ENCODE measurements around the gene KIF26B. TPM values are rescaled to one million over a fixed set of nuclear protein-coding genes. Genes with fewer than 3 reads are reported as not detected.

Gene KIF26B
- total and polyA plus RNA-seq, 7 donors = 0.01 to 0.32 (median 0.06) TPM

GRCh38 chr1:245200146-245200545, 45.4 kb downstream of the KIF26B start:
- Histone ChIP-seq H3K9me3 (no peaks in the 10 kb centered on the region), H3K36me3 (ENCODE audit: insufficient read depth in 1 of 2, low read depth in 1 of 2) (no peaks in the 10 kb centered on the region), H3K4me1 (no peaks in the 10 kb centered on the region), H3K27me3 (ENCODE audit: insufficient read depth in 3 of 3, low read length in 2 of 3) (no peaks in the 10 kb centered on the region), H3K4me3 (no peak overlapping the region), H3K27ac (no peak overlapping the region)
- ATAC-seq = no peak
- 44 to 49% (median 47%) methylated on average over 4 of the region's 4 CpGs for WGBS, 3 donors
- TF ChIP-seq CTCF (IDR thresholded peaks at IDR 0.05) = no peak
- no peak for DNase-seq
- intact Hi-C loops (cut with DNase I) = no loop called here

- Histone ChIP-seq H3K9me3 (peaks cover 1% of the 10 kb centered on the region), H3K27me3 (ENCODE audit: insufficient read depth in 3 of 3, low read length in 2 of 3) (no peaks in the 10 kb centered on the region), H3K36me3 (ENCODE audit: insufficient read depth in 1 of 2, low read depth in 1 of 2) (no peaks in the 10 kb centered on the region), H3K4me1 (no peaks in the 10 kb centered on the region), H3K27ac (no peak overlapping the region), H3K4me3 (no peak overlapping the region)
- intact Hi-C loops (cut with DNase I) = no loop called here
- TF ChIP-seq CTCF (IDR thresholded peaks at IDR 0.05) = no peak
- 80 to 82% (median 82%) methylated on average over 4 of the region's 4 CpGs for WGBS, 3 donors
- DNase-seq (no peak), ATAC-seq (no peak)
These were observed 46.4 kb downstream of the KIF26B start for GRCh38 chr1:245201201-245201600.

GRCh38 chr1:245201827-245202226, 47.0 kb downstream of the KIF26B start:
- Histone ChIP-seq H3K36me3 (ENCODE audit: insufficient read depth in 1 of 2, low read depth in 1 of 2) (no peaks in the 10 kb centered on the region), H3K27me3 (ENCODE audit: insufficient read depth in 3 of 3, low read length in 2 of 3) (no peaks in the 10 kb centered on the region), H3K27ac (no peak overlapping the region), H3K4me1 (no peaks in the 10 kb centered on the region), H3K9me3 (peaks cover 7% of the 10 kb centered on the region), H3K4me3 (no peak overlapping the region)
- DNase-seq = no peak
- TF ChIP-seq CTCF (IDR thresholded peaks at IDR 0.05) = no peak
- intact Hi-C loops (cut with DNase I) = no loop called here
- ATAC-seq = no peak
- 62 to 68% (median 64%) methylated on average over 5 of the region's 5 CpGs for WGBS, 3 donors

GRCh38 chr1:245205396-245205795, 50.6 kb downstream of the KIF26B start:
- ATAC-seq = no peak
- DNase-seq = no peak
- intact Hi-C loops (cut with DNase I) = no loop called here
- Histone ChIP-seq H3K36me3 (ENCODE audit: insufficient read depth in 1 of 2, low read depth in 1 of 2) (no peaks in the 10 kb centered on the region), H3K9me3 (peaks cover 14% of the 10 kb centered on the region), H3K4me1 (no peaks in the 10 kb centered on the region), H3K27me3 (ENCODE audit: insufficient read depth in 3 of 3, low read length in 2 of 3) (peaks cover 0 to 3% (median 0%) of the 10 kb centered on the region in 3 donors), H3K27ac (no peak overlapping the region), H3K4me3 (no peak overlapping the region)
- WGBS, 3 donors = 56 to 68% (median 64%) methylated on average over 3 of the region's 3 CpGs
- no peak for TF ChIP-seq CTCF (IDR thresholded peaks at IDR 0.05)

GRCh38 chr1:245205864-245206263, 51.1 kb downstream of the KIF26B start:
- peaks cover 14% of the 10 kb centered on the region for H3K9me3 ChIP-seq
- DNase-seq (no peak), ATAC-seq (no peak)
- H3K4me1 ChIP-seq = no peaks in the 10 kb centered on the region
- intact Hi-C loops (cut with DNase I) = no loop called here
- WGBS, 3 donors = 87 to 94% (median 90%) methylated on average over 1 of the region's 1 CpG
- no peak for TF ChIP-seq CTCF (IDR thresholded peaks at IDR 0.05)
- H3K27me3 ChIP-seq (ENCODE audit: insufficient read depth in 3 of 3, low read length in 2 of 3) = peaks cover 0 to 3% (median 0%) of the 10 kb centered on the region in 3 donors
- H3K36me3 ChIP-seq (ENCODE audit: insufficient read depth in 1 of 2, low read depth in 1 of 2) = no peaks in the 10 kb centered on the region
- no peak overlapping the region for H3K27ac ChIP-seq
- H3K4me3 ChIP-seq = no peak overlapping the region
